Loucy (cell line): ENCODE measurements around the gene ADH1C.
"Not testable (repeated sequence)": the region's sequence is repeated elsewhere in the genome, so short reads cannot be mapped to it uniquely, and the experiment has no call there.

Experiments
- H2AFZ ChIP-seq: fragments of 200-600 bp; sonication (generic); 2 replicates; pipeline ENCODE4 v1.6.0; 2016; ENCODE audit warnings: antibody characterized with exemption, mild to moderate bottlenecking, low read length, moderate library complexity
- H3F3A ChIP-seq: fragments of 200-600 bp; 2 replicates; pipeline ENCODE4 v1.6.0; 2016; ENCODE audit warnings: antibody characterized with exemption, low read depth, mild to moderate bottlenecking
- H3K27me3 ChIP-seq: fragments of 200-600 bp; sonication (generic); 2 replicates; pipeline ENCODE4 v1.6.1; 2014; ENCODE audit warnings: low read length, mild to moderate bottlenecking; ENCODE audit not compliant: insufficient read depth, poor library complexity, severe bottlenecking
- H3K36me3 ChIP-seq: fragments of 200-600 bp; sonication (generic); 2 replicates; pipeline ENCODE4 v1.6.1; 2016; ENCODE audit warnings: low read length; ENCODE audit not compliant: insufficient read depth
- H3K4me1 ChIP-seq: fragments of 200-600 bp; sonication (generic); 2 replicates; pipeline ENCODE4 v1.5.1; 2014; ENCODE audit warnings: low read length, mild to moderate bottlenecking; ENCODE audit not compliant: insufficient read depth, poor library complexity, severe bottlenecking
- H3K4me2 ChIP-seq: fragments of 200-600 bp; sonication (generic); 2 replicates; pipeline ENCODE4 v1.6.0; 2014; ENCODE audit warnings: antibody characterized with exemption, low read length, low read depth, mild to moderate bottlenecking; ENCODE audit not compliant: poor library complexity, severe bottlenecking
- H3K4me3 ChIP-seq: fragments of 200-600 bp; sonication (generic); 2 replicates; pipeline ENCODE4 v1.5.1; 2014; ENCODE audit warnings: low read length, mild to moderate bottlenecking, mixed read lengths; ENCODE audit not compliant: poor library complexity, severe bottlenecking
- H3K79me2 ChIP-seq: fragments of 200-600 bp; sonication (generic); 2 replicates; pipeline ENCODE4 v1.6.1; 2014; ENCODE audit warnings: low read length; ENCODE audit not compliant: insufficient read depth
- H3K9ac ChIP-seq: fragments of 200-600 bp; sonication (generic); 2 replicates; pipeline ENCODE4 v1.6.0; 2014; ENCODE audit warnings: mild to moderate bottlenecking, low read depth, low read length, moderate library complexity; ENCODE audit not compliant: poor library complexity, severe bottlenecking
- H3K9me2 ChIP-seq: fragments of 200-600 bp; sonication (generic); replicated peaks from 2 replicates; pipeline ENCODE4 v1.6.1; 2016; ENCODE audit warnings: low read depth, low read length, mixed read lengths
- H3K9me3 ChIP-seq: fragments of 200-600 bp; sonication (generic); 2 replicates; pipeline ENCODE4 v1.6.1; 2014; ENCODE audit warnings: mild to moderate bottlenecking, antibody characterized with exemption, low read length, low read depth; ENCODE audit not compliant: insufficient read depth
- H4K20me1 ChIP-seq: fragments of 200-600 bp; sonication (generic); 2 replicates; pipeline ENCODE4 v1.6.0; 2014; ENCODE audit warnings: antibody characterized with exemption, low read length, mild to moderate bottlenecking; ENCODE audit not compliant: insufficient read depth, poor library complexity, severe bottlenecking
- CTCF ChIP-seq: fragments of 200-600 bp; sonication (generic); conservative IDR thresholded peaks from 2 replicates; pipeline ENCODE4 v1.5.1; 2014; ENCODE audit warnings: mild to moderate bottlenecking, antibody characterized with exemption, low read length
- EZH2phosphoT487 ChIP-seq: fragments of 200-600 bp; IDR thresholded peaks from 2 replicates; pipeline ENCODE4 v1.6.1; 2018; ENCODE audit warnings: antibody characterized with exemption, mild to moderate bottlenecking, moderate library complexity, borderline replicate concordance

ADH1C gene

GRCh38 chr4:99349338-99349737 lies 3.2 kb downstream of the ADH1C start:
- Histone ChIP-seq H3K4me2 (no peak overlapping the region), H3K9me2 (no peaks in the 10 kb centered on the region), H2AFZ (no peak overlapping the region), H3K79me2 (no peaks in the 10 kb centered on the region), H3K27me3 (no peaks in the 10 kb centered on the region), H3F3A (no peaks in the 10 kb centered on the region), H3K4me1 (no peaks in the 10 kb centered on the region), H3K4me3 (no peak overlapping the region), H4K20me1 (no peaks in the 10 kb centered on the region), H3K36me3 (no peaks in the 10 kb centered on the region), H3K9me3 (peaks cover 3% of the 10 kb centered on the region; the same call in 1 of the 2 replicates), H3K9ac (no peak overlapping the region)
- no peak for TF ChIP-seq CTCF
- no peak for TF ChIP-seq EZH2phosphoT487

- H3K4me3 ChIP-seq, H2AFZ ChIP-seq, H3K36me3 ChIP-seq, H3K4me2 ChIP-seq, H4K20me1 ChIP-seq, H3K4me1 ChIP-seq, H3K79me2 ChIP-seq, H3F3A ChIP-seq, H3K9me3 ChIP-seq, H3K27me3 ChIP-seq, H3K9me2 ChIP-seq, H3K9ac ChIP-seq: not testable (repeated sequence)
Measured at GRCh38 chr4:99342624-99343023, 9.9 kb downstream of the ADH1C start.

GRCh38 chr4:99341426-99341825 lies 11.1 kb downstream of the ADH1C start:
- Histone ChIP-seq H3K79me2 (no peaks in the 10 kb centered on the region), H3K27me3 (no peaks in the 10 kb centered on the region), H3K4me2 (no peak overlapping the region), H3K9me3 (no peaks in the 10 kb centered on the region), H3K9me2 (no peaks in the 10 kb centered on the region), H4K20me1 (no peaks in the 10 kb centered on the region), H3F3A (no peaks in the 10 kb centered on the region), H3K4me3 (no peak overlapping the region), H3K9ac (no peak overlapping the region), H2AFZ (no peak overlapping the region), H3K4me1 (no peaks in the 10 kb centered on the region), H3K36me3 (no peaks in the 10 kb centered on the region)
- TF ChIP-seq EZH2phosphoT487, result no peak

- no peaks in the 10 kb centered on the region for H3K9me2 ChIP-seq
- no peaks in the 10 kb centered on the region for H3K27me3 ChIP-seq
- TF ChIP-seq EZH2phosphoT487, result no peak
- TF ChIP-seq CTCF, result no peak
- H3K79me2 ChIP-seq, result no peaks in the 10 kb centered on the region
- no peaks in the 10 kb centered on the region for H3F3A ChIP-seq
- H3K4me1 ChIP-seq, result no peaks in the 10 kb centered on the region
- no peaks in the 10 kb centered on the region for H4K20me1 ChIP-seq
- no peaks in the 10 kb centered on the region for H3K36me3 ChIP-seq
- H2AFZ ChIP-seq, result no peak overlapping the region
- no peak overlapping the region for H3K4me3 ChIP-seq
- H3K9ac ChIP-seq, result no peak overlapping the region
- H3K4me2 ChIP-seq, result no peak overlapping the region
- H3K9me3 ChIP-seq, result no peaks in the 10 kb centered on the region
Measured at GRCh38 chr4:99339172-99339571, 13.4 kb downstream of the ADH1C start.
